Keratinocyte (primary cell): ENCODE data around the gene VIPR2.

Experiments
- EZH2 ChIP-seq: IDR thresholded peaks from one replicate; pipeline ENCODE4 v1.6.1; 2012; ENCODE audit warnings: inconsistent platforms, mild to moderate bottlenecking, low read length, moderate library complexity
- TF ChIP-seq, protein P1 (sequence below), 3 experiments: IDR thresholded peaks in 1 of 3; conservative IDR thresholded peaks in 1 of 3; optimal IDR thresholded peaks in 1 of 3; 2 replicates in 2 of 3; 3 replicates in 1 of 3; pipeline versions ENCODE3 to v1.5.1; 2011; ENCODE audit warnings: low read length in 3 of 3, mild to moderate bottlenecking in 3 of 3, moderate library complexity in 2 of 3, control low read depth in 1 of 3, inconsistent platforms in 1 of 3; ENCODE audit not compliant: insufficient read depth in 2 of 3; ENCODE audit errors: extremely low read depth in 1 of 3

GRCh38 chr7:159167139-159167538, 22.5 kb upstream of the VIPR2 start:
- TF ChIP-seq, protein P1, sequence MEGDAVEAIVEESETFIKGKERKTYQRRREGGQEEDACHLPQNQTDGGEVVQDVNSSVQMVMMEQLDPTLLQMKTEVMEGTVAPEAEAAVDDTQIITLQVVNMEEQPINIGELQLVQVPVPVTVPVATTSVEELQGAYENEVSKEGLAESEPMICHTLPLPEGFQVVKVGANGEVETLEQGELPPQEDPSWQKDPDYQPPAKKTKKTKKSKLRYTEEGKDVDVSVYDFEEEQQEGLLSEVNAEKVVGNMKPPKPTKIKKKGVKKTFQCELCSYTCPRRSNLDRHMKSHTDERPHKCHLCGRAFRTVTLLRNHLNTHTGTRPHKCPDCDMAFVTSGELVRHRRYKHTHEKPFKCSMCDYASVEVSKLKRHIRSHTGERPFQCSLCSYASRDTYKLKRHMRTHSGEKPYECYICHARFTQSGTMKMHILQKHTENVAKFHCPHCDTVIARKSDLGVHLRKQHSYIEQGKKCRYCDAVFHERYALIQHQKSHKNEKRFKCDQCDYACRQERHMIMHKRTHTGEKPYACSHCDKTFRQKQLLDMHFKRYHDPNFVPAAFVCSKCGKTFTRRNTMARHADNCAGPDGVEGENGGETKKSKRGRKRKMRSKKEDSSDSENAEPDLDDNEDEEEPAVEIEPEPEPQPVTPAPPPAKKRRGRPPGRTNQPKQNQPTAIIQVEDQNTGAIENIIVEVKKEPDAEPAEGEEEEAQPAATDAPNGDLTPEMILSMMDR (optimal IDR thresholded peaks at IDR 0.05 in 1 of 3, IDR thresholded peaks at IDR 0.05 in 1 of 3, conservative IDR thresholded peaks at IDR 0.05 in 1 of 3; ENCODE audit: extremely low read depth in 1 of 3, insufficient read depth in 2 of 3, low read length in 3 of 3), result no peak
- TF ChIP-seq EZH2, result no peak
